DOHH2 (cell line): ENCODE measurements around the gene ECT2.

Source experiments
- H3F3A ChIP-seq: fragments of 200-600 bp; sonication (generic), shearing (Covaris generic); 2 replicates; pipeline ENCODE4 v1.6.0; 2016; ENCODE audit warnings: antibody characterized with exemption, mild to moderate bottlenecking; ENCODE audit not compliant: control insufficient read depth, insufficient read depth
- H3K27ac ChIP-seq: fragments of 200-600 bp; sonication (generic); 2 replicates; pipeline ENCODE4 v1.5.1; 2014; ENCODE audit warnings: low read depth, mild to moderate bottlenecking, low read length, moderate library complexity
- H3K27me3 ChIP-seq: fragments of 200-600 bp; sonication (generic); 2 replicates; pipeline ENCODE4 v1.6.1; 2014; ENCODE audit warnings: mild to moderate bottlenecking, low read length, mixed read lengths; ENCODE audit not compliant: control insufficient read depth
- H3K36me3 ChIP-seq: fragments of 200-600 bp; sonication (generic); 2 replicates; pipeline ENCODE4 v1.6.1; 2014; ENCODE audit warnings: mild to moderate bottlenecking, low read length, moderate library complexity, mixed read lengths; ENCODE audit not compliant: control insufficient read depth
- H3K4me1 ChIP-seq: fragments of 200-600 bp; sonication (generic); 2 replicates; pipeline ENCODE4 v1.6.1; 2014; ENCODE audit warnings: mild to moderate bottlenecking, low read length, mixed read lengths; ENCODE audit not compliant: control insufficient read depth
- H3K4me2 ChIP-seq: fragments of 200-600 bp; sonication (generic); 2 replicates; pipeline ENCODE4 v1.6.0; 2014; ENCODE audit warnings: mild to moderate bottlenecking, low read length, moderate library complexity
- H3K4me3 ChIP-seq: fragments of 200-600 bp; sonication (generic); 2 replicates; pipeline ENCODE4 v1.5.1; 2014; ENCODE audit warnings: mild to moderate bottlenecking, low read length, mixed read lengths
- H3K79me2 ChIP-seq: fragments of 200-600 bp; sonication (generic); 2 replicates; pipeline ENCODE4 v1.6.1; 2014; ENCODE audit warnings: mild to moderate bottlenecking, low read length, mixed read lengths; ENCODE audit not compliant: control insufficient read depth
- H3K9me2 ChIP-seq: fragments of 200-600 bp; sonication (generic); replicated peaks from 2 replicates; pipeline ENCODE4 v1.6.1; 2014; ENCODE audit warnings: mild to moderate bottlenecking, low read length, mixed read lengths; ENCODE audit not compliant: control insufficient read depth
- H3K9me3 ChIP-seq: fragments of 200-600 bp; sonication (generic); 2 replicates; pipeline ENCODE4 v1.6.1; 2014; ENCODE audit warnings: antibody characterized with exemption, low read length, mixed read lengths; ENCODE audit not compliant: control insufficient read depth, insufficient read depth
- H4K20me1 ChIP-seq: fragments of 200-600 bp; sonication (generic); 2 replicates; pipeline ENCODE4 v1.6.0; 2014; ENCODE audit warnings: low read depth, mild to moderate bottlenecking, antibody characterized with exemption, low read length, moderate library complexity; ENCODE audit not compliant: control insufficient read depth, insufficient read depth
- EZH2phosphoT487 ChIP-seq: fragments of 200-600 bp; sonication (generic); IDR thresholded peaks from 2 replicates; pipeline ENCODE4 v1.6.1; 2017; ENCODE audit warnings: borderline replicate concordance, mild to moderate bottlenecking, antibody characterized with exemption, low read length, moderate library complexity, mixed read lengths
- TF ChIP-seq, protein P1 (sequence below): fragments of 200-600 bp; sonication (generic); IDR thresholded peaks from one replicate; pipeline ENCODE4 v1.5.1; 2014; ENCODE audit warnings: antibody characterized with exemption, mild to moderate bottlenecking, low read depth, low read length; ENCODE audit not compliant: poor library complexity, severe bottlenecking

The ECT2 gene

DNA sequence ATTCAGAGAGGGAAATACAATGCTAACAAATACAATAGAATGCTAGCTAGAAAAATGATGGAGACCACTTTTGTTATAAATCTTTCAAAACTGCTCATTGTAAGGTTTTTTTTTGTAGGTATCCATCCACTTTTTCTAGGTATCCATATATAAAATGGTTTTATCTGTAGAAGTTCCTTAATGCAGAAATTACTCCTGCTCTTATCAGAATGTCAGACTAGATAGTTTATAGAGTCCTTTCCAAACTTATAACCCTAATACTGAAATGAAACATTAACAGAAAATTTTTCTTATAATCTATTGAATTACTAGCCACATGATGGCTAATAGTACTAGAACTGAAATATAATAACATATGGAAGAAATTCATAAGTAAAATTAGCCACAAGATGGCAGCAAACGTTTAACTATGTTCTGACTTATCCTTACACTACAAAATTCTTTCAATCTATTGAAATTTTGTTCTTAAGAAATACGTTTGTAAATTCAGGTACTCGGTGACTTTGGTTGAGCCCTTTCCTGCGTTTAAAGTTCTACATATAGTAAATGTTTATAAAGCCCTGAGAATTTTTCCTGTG, 58.5 kb downstream of the ECT2 start:
- H3K27ac ChIP-seq: no peak overlapping the region
- peaks cover 75% of the 10 kb centered on the region for H3K36me3 ChIP-seq
- H3F3A ChIP-seq: peaks cover 4% of the 10 kb centered on the region; the same call in 1 of the 2 replicates
- no peaks in the 10 kb centered on the region for H3K79me2 ChIP-seq
- no peaks in the 10 kb centered on the region for H3K27me3 ChIP-seq
- no peak overlapping the region for H3K4me2 ChIP-seq
- no peaks in the 10 kb centered on the region for H3K9me2 ChIP-seq
- no peaks in the 10 kb centered on the region for H4K20me1 ChIP-seq
- H3K4me3 ChIP-seq: no peak overlapping the region
- H3K9me3 ChIP-seq: no peaks in the 10 kb centered on the region
- TF ChIP-seq, protein P1, sequence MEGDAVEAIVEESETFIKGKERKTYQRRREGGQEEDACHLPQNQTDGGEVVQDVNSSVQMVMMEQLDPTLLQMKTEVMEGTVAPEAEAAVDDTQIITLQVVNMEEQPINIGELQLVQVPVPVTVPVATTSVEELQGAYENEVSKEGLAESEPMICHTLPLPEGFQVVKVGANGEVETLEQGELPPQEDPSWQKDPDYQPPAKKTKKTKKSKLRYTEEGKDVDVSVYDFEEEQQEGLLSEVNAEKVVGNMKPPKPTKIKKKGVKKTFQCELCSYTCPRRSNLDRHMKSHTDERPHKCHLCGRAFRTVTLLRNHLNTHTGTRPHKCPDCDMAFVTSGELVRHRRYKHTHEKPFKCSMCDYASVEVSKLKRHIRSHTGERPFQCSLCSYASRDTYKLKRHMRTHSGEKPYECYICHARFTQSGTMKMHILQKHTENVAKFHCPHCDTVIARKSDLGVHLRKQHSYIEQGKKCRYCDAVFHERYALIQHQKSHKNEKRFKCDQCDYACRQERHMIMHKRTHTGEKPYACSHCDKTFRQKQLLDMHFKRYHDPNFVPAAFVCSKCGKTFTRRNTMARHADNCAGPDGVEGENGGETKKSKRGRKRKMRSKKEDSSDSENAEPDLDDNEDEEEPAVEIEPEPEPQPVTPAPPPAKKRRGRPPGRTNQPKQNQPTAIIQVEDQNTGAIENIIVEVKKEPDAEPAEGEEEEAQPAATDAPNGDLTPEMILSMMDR: peak; percentile 46
- no peak for TF ChIP-seq EZH2phosphoT487
- H3K4me1 ChIP-seq: no peaks in the 10 kb centered on the region

DNA sequence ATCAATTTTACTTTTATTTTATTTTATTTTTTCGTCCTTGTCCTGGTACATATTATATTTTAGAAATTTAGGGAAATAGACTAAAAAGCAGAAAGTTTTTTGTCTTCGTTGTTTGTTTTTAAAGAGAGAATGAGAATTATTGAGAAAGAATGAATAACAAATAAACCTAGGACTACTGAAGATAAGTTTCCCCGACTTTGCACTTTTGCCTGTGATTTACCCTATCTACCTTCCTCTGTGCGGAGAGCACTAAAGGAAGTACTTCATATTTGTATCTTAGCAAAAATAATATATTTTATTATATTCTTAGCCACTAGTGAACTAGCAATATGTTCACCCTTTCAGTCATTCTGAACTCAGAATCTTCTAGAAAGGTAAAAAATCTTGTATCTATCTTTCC, 60.6 kb downstream of the ECT2 start:
- Histone ChIP-seq H3K4me2 (no peak overlapping the region), H3K36me3 (peaks cover 76% of the 10 kb centered on the region), H3K4me1 (no peaks in the 10 kb centered on the region), H4K20me1 (no peaks in the 10 kb centered on the region), H3K9me2 (no peaks in the 10 kb centered on the region), H3K27ac (no peak overlapping the region), H3K79me2 (no peaks in the 10 kb centered on the region), H3F3A (no peaks in the 10 kb centered on the region), H3K27me3 (no peaks in the 10 kb centered on the region), H3K4me3 (no peak overlapping the region), H3K9me3 (no peaks in the 10 kb centered on the region)
- TF ChIP-seq, protein P1: no peak
- TF ChIP-seq EZH2phosphoT487: no peak

DNA sequence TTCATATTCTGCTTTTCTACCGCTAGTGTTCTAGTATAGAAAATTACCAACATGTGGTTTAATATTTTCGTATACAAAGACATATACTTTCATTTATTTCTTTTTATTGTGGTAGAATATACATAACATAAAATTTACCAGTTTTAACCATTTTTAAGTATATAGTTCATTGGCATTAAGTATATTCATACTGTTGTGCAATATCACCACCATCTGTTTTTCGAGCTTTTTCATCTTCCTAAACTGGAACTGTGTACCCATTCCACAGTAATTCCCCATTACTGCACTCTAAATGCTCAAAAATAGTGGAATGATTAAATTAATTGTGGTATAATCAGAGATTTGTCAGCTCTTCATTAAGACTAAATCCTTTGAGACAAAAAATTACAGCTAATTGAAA, 62.9 kb downstream of the ECT2 start:
- Histone ChIP-seq H4K20me1 (no peaks in the 10 kb centered on the region), H3K36me3 (peaks cover 71% of the 10 kb centered on the region), H3F3A (no peaks in the 10 kb centered on the region), H3K27me3 (no peaks in the 10 kb centered on the region), H3K4me3 (no peak overlapping the region), H3K4me2 (no peak overlapping the region), H3K79me2 (no peaks in the 10 kb centered on the region), H3K4me1 (no peaks in the 10 kb centered on the region), H3K9me2 (no peaks in the 10 kb centered on the region), H3K27ac (no peak overlapping the region), H3K9me3 (no peaks in the 10 kb centered on the region)
- no peak for TF ChIP-seq EZH2phosphoT487
- TF ChIP-seq, protein P1: no peak

DNA sequence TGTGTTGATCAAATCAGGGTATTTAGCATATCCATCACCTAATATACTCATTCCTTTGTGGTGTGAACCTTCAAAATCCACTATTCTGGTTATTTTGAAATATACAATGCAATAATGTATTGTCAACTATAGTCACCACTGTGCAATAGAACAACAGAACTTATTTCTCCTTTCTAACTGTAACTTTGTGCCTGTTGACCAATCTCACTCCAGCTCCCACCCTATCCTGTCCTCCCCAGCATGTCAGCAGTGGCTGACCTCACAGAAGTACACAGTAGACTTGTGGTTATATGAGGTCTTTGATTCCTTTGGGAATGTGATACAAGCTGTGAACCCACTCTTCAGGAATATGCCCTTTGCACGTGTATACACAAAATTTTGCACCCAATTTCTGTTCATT, 64.2 kb downstream of the ECT2 start:
- no peaks in the 10 kb centered on the region for H3K4me1 ChIP-seq
- no peaks in the 10 kb centered on the region for H3F3A ChIP-seq
- H3K79me2 ChIP-seq: no peaks in the 10 kb centered on the region
- no peaks in the 10 kb centered on the region for H3K9me2 ChIP-seq
- no peaks in the 10 kb centered on the region for H3K27me3 ChIP-seq
- TF ChIP-seq, protein P1: no peak
- TF ChIP-seq EZH2phosphoT487: no peak
- peaks cover 69% of the 10 kb centered on the region for H3K36me3 ChIP-seq
- H4K20me1 ChIP-seq: no peaks in the 10 kb centered on the region
- no peak overlapping the region for H3K4me2 ChIP-seq
- no peak overlapping the region for H3K27ac ChIP-seq
- H3K9me3 ChIP-seq: no peaks in the 10 kb centered on the region
- H3K4me3 ChIP-seq: no peak overlapping the region
